Right atrium auricular region (tissue), 2 donors: ENCODE measurements around the gene RANGAP1. TPM values are rescaled to one million over a fixed set of nuclear protein-coding genes. Genes with fewer than 3 reads are reported as not detected.

Experiments used
- DNase-seq: peaks from one replicate; pipeline ENCODE4 v3.0.0-alpha.2; 2019; ENCODE audit warnings: low spot score
- H3K27ac ChIP-seq, 2 donors: fragments of 200-600 bp; sonication (generic); 1 replicate in 1 of 2; 2 replicates in 1 of 2; pipeline ENCODE4 v1.5.1; 2016 to 2019
- H3K27me3 ChIP-seq, 2 donors: fragments of 200-600 bp; sonication (generic); one replicate each; pipeline versions ENCODE4 v1.5.1 to v1.6.0; 2017 to 2019
- H3K36me3 ChIP-seq: fragments of 200-600 bp; sonication (generic); one replicate; pipeline ENCODE4 v1.5.1; 2016
- H3K4me1 ChIP-seq, 2 donors: fragments of 200-600 bp; sonication (generic); one replicate each; pipeline versions ENCODE4 v1.5.1 to v1.6.0; 2017 to 2019
- H3K4me3 ChIP-seq, 2 donors: fragments of 200-600 bp; sonication (generic); 1 replicate in 1 of 2; 2 replicates in 1 of 2; pipeline ENCODE4 v1.5.1; 2017 to 2019; ENCODE audit warnings: mild to moderate bottlenecking in 1 of 2, moderate library complexity in 1 of 2
- H3K9me3 ChIP-seq, 2 donors: fragments of 200-600 bp; sonication (generic); one replicate each; pipeline ENCODE4 v1.5.1; 2019
- microRNA-seq, 2 donors: library from miRNA; unstranded; fragments of <30 nt; microRNA quantifications; one replicate each; pipeline ENCODE4, GENCODE V29; 2016 to 2017; ENCODE audit warnings: borderline number of aligned reads in 2 of 2, borderline replicate concordance in 1 of 2
- total RNA-seq, 2 donors: library from RNA; depleted of rRNA; stranded (reverse); fragments of >200 nt; gene quantifications; one replicate each; pipeline ENCODE4 v1.1.0, GENCODE V29; 2016
- TF ChIP-seq, protein P1 (sequence below), 2 donors: fragments of 200-600 bp; sonication (generic); IDR thresholded peaks; one replicate each; pipeline ENCODE4 v1.5.1; 2019; ENCODE audit warnings: antibody characterized with exemption in 2 of 2

Gene RANGAP1
- total RNA-seq, 2 donors from 2014 or later: 22.3 to 33.3 TPM

DNA sequence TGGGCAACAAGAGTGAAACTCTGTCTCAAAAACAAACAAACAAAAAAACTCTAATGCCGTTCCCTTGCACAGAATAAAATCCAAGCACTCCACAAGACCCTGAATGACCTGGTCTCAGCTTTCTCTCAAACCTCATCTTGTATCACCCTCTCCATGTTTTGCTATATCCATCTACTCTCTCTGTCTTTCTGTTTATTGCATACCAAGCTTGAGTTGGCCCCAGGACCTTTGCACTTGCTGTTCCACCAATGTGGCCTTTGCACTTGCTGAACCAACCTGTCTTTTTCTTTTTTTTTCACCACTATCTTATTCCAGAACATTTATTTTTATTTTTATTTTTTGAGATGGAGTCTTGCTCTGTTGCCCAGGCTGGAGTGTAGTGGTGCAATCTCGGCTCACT lies 82.9 kb downstream of the RANGAP1 start:
- no peaks in the 10 kb centered on the region for H3K9me3 ChIP-seq
- H3K27ac ChIP-seq: no peak overlapping the region
- no peak overlapping the region for H3K4me3 ChIP-seq
- DNase-seq: no peak
- no peaks in the 10 kb centered on the region for H3K36me3 ChIP-seq
- H3K27me3 ChIP-seq: no peaks in the 10 kb centered on the region
- H3K4me1 ChIP-seq: peaks cover 0 to 14% of the 10 kb centered on the region in 2 donors
- TF ChIP-seq, protein P1, sequence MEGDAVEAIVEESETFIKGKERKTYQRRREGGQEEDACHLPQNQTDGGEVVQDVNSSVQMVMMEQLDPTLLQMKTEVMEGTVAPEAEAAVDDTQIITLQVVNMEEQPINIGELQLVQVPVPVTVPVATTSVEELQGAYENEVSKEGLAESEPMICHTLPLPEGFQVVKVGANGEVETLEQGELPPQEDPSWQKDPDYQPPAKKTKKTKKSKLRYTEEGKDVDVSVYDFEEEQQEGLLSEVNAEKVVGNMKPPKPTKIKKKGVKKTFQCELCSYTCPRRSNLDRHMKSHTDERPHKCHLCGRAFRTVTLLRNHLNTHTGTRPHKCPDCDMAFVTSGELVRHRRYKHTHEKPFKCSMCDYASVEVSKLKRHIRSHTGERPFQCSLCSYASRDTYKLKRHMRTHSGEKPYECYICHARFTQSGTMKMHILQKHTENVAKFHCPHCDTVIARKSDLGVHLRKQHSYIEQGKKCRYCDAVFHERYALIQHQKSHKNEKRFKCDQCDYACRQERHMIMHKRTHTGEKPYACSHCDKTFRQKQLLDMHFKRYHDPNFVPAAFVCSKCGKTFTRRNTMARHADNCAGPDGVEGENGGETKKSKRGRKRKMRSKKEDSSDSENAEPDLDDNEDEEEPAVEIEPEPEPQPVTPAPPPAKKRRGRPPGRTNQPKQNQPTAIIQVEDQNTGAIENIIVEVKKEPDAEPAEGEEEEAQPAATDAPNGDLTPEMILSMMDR (IDR thresholded peaks at IDR 0.05): no peak

DNA sequence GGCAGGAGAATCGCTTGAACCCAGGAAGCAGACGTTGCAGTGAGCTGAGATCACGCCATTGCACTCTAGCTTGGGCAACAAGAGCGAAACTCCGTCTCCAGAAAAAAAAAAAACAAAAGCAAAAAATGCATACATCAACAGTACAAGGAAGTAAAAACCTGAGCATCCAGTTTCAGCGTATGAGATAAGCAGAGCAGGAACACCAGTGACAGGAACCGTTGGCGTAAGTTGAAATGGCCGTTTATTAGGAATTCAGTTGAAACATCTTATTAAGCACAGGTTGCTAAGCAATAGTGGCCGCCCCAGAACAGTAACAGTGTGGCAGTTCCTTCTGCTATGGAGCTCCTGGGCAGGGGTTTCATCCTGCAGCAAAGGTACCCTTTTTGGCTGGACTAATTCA lies 84.8 kb downstream of the RANGAP1 start:
- Histone ChIP-seq H3K27me3 (no peaks in the 10 kb centered on the region), H3K36me3 (no peaks in the 10 kb centered on the region), H3K27ac (no peak overlapping the region), H3K9me3 (no peaks in the 10 kb centered on the region), H3K4me1 (peaks cover 0 to 24% of the 10 kb centered on the region in 2 donors), H3K4me3 (no peak overlapping the region)
- DNase-seq: no peak
- TF ChIP-seq, protein P1 (IDR thresholded peaks at IDR 0.05): no peak

DNA sequence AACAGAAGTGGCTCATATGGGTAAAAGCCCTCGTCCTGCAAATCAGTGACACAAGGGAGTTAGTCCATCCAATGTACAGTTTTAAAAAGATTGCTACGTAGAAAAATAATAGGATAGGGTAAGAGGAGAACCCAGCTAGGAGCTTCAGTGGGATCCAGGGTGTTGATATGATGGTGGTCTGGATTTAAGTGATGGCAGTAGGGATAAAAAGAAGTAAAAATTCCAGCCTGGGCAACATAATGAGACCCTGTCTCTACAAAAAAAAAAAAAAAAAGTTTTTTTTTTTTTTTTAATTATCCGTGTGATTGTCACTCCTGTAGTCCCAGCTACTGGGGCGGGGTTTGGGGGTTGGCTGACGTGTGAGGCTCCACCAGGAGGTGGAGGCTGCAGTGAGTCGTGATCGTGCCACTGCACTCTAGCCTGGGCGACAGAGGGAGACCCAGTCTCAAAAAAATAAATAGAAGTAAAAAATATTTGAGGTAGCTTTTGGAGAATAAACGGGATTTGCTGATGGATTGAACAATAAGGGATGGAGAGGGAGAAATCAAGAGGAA lies 87.9 kb downstream of the RANGAP1 start:
- Histone ChIP-seq H3K9me3 (no peaks in the 10 kb centered on the region), H3K36me3 (no peaks in the 10 kb centered on the region), H3K4me3 (peak overlapping the region; percentile 61 to 83), H3K27me3 (no peaks in the 10 kb centered on the region), H3K27ac (peak overlapping the region; percentile 25 to 69), H3K4me1 (peaks cover 0 to 18% of the 10 kb centered on the region in 2 donors)
- TF ChIP-seq, protein P1 (IDR thresholded peaks at IDR 0.05): peak in 1 of 2 donors; percentile 16
- no peak for DNase-seq

DNA sequence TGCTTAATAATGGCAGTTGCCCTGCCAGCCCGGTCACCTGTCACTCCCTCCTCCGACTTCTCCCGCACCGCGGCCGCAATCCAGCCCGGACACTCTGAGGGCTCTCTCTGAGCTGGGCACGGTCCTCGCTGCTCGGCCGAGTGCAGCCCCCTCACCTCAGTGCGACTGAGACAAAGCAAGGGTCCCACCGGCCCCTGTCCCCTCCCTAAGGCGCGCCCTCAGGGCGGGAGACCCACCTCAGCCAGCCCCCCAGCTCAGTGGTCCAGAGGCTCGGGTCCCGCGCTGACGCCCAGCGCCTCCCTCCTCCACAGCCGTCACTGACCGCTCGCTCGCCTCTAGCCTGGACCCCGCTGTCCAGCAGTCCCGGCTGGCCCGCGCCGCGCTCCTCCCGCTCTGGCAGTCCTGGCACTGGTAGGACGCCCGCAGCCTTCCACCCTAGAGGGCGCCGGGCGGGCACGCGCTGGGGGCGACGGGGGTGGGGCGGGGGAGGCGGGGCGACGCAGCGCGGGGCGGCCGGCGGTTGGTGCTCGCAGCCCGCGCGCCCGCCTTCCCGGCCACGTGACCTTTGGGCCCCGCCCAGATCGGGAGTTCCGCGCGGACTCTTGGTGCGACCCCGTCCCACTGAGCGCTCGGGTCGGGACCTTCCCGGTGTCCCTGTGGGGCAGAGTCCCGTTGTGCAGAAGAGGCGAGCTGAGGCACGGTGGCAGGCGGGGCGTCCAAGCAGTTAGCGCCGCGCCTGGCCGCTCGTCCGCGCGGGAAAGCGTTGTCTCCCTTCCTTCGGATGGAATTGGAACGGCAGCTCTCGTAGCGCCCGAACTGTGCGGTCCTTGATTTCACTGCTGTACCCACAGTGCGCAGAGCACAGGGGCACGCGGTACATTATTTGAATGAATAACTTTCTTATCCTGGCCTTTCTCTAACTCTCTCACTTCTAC lies 88.7 kb downstream of the RANGAP1 start:
- Histone ChIP-seq H3K27me3 (no peaks in the 10 kb centered on the region), H3K4me1 (peaks cover 0 to 18% of the 10 kb centered on the region in 2 donors), H3K36me3 (no peaks in the 10 kb centered on the region), H3K9me3 (no peaks in the 10 kb centered on the region), H3K4me3 (peak overlapping the region; percentile 61 to 83), H3K27ac (peak overlapping the region; percentile 25 to 69)
- DNase-seq: peak; percentile 69
- TF ChIP-seq, protein P1 (IDR thresholded peaks at IDR 0.05): no peak

Small RNAs within 50 kb of the gene (microRNA-seq; reads per million reads assigned to microRNA genes)
- 0 reads per million in 2 donors for gene MIR6889

Other genes with a start within 250 kb of the RANGAP1 start
- 10 to 100 TPM; 28.0 to 41.7 TPM for gene EP300, start 193.6 kb downstream of the RANGAP1 start, total RNA-seq
- gene L3MBTL2, start 80.9 kb downstream of the RANGAP1 start, total RNA-seq: 10 to 100 TPM in 1 of 2 donors, 1 to 10 TPM in 1; 9.0 to 14.6 TPM
- gene CHADL, start 45.3 kb downstream of the RANGAP1 start, total RNA-seq: 10 to 100 TPM in 1 of 2 donors, 1 to 10 TPM in 1; 8.3 to 16.1 TPM
- 10 to 100 TPM; 24.5 to 33.3 TPM for gene ZC3H7B, start 15.3 kb upstream of the RANGAP1 start, total RNA-seq
- gene TEF, start 95.8 kb upstream of the RANGAP1 start, total RNA-seq: 10 to 100 TPM; 12.7 to 14.2 TPM
- gene TOB2, start 160.6 kb upstream of the RANGAP1 start, total RNA-seq: 10 to 100 TPM; 49.1 to 55.3 TPM
- 10 to 100 TPM; 19.3 to 23.5 TPM for gene PHF5A, start 182.5 kb upstream of the RANGAP1 start, total RNA-seq
- gene ACO2, start 182.9 kb upstream of the RANGAP1 start, total RNA-seq: 100 to 1,000 TPM; 447 to 604 TPM